T-helper 2 cell (primary cell): Measurements from ENCODE around the gene TIPIN.

Experiments used
- DNase-seq, 5 experiments: peaks; one replicate each; pipeline versions ENCODE4 v3.0.0 to v3.0.0-alpha.2; 2012 to 2022

Gene TIPIN

DNA sequence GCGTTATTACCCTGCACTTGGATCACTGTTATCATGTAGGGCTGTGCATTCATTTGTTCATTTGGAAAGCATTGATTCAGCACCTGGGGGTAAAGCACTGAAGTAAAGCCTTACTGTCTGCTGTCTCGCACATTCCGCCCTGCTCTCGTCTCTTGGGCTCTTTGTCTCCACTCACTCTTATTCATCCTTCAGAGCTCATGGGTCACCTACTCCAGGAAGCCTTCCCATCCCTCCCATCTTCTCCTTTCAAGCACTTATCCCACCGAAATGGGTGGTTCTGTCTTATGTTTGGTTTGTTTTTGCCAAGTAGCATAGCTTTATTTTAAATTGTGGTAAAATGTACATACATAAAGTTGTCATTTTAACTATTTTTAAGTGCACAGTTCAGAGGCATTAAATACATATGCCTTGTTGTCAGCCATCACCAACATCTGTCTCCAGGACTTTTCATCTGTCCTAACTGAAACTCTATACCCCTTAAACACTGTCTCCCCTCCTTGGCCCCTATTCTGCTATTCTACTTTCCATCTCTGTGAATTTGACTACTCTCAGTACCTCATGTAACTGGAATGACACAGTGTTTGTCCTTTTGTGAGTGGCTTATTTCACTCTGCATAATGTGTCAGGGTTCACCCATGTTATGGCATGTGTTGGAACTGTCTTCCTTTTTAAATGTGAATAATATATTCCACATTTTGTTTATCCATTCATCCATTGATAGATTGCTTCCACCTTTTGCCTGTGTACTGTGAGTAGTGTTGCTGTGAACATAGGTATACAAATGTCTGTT is 53.8 kb downstream of the TIPIN start:
- DNase-seq, result no peak

DNA sequence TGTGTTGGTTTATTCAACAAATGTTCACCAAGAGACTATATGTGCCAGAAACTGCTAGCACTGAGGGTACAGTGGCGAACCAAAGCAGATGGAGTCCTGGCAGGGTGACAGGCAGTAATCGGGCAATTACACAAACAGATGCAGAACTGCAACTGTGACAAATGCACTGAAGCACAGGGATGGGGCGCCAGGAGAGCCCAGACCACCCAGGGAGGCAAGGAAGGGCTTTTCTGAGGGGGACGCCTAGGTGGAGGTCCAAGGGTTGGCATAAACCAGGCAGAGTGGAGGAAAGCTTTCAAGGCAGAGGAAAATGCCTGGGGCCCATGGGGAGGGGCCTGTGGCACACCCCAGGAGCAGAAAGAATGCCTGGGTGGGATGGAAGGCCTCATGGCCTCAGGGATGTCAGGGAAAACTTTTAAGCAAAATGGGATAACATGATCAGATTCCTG is 57.7 kb downstream of the TIPIN start:
- no peak for DNase-seq

DNA sequence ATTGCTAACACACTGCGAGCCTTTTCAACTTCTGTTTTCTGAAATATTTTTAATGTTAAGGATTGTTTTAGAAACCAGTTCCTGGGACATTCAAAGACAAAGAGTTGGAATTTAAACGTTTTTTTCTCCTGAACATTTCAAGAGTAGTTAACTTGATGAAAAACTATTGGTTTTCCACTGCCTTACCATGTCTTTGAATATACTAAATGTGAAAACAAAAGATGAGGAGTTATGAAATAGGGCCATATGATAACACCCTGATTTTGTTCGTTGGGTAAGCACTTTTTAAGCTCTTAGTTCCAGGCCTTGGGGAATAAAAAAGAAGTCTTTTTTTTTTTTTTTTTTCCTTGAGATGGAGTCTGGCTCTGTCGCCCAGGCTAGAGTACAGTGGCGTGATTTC is 60.3 kb downstream of the TIPIN start:
- no peak for DNase-seq

DNA sequence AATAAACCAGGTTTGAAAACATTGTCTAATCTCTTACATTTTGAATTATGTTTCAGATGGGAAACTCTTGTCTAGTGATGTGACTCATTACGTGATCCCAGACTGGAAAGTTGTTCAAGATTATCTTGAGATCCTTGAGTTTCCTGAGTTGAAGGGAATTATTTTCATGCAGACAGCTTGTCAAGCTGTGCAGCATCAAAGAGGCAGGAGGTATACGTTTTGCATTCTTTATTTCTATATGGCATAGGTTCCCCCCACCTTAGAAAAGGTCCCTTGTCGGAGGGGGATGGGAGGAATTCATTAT is 61.6 kb downstream of the TIPIN start:
- DNase-seq, result no peak

DNA sequence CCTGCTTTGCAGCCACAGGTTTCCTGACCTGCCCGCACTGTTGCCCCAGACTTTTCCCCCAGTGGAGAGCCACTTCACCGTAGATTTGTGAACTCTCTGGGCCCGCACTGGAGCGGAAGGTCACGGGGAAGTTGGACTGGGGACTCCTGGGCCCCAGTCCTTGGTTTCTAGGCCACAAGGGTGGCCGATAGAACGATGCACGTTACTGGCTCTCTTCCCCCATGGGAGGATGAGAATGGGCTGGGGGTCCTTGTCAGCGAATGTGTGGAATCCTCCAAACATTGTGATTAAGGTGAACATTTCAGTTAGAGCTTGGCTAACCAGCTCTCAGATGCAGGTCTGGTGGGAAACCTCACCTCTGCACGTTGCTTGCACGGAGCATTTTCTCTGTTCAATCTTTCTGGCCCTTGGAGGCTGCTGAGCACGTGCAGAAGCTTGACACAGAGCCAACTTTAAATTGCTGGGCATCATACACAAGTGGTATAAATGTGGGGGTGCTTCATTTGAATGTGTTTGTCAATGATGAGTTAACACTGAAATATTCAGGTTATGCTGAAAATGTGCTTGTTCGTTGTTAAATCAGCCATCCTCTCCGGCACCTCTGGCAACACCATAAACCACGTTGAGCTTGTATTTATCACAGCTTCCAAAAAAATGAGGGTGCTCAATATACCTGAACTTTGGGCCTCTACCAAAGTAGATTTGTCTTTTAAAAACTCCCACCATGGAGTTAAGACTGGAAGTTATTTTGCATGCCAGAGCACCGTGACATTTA is 62.1 kb downstream of the TIPIN start:
- DNase-seq, result peak in 2 of 5 experiments; percentile 6 to 63

DNA sequence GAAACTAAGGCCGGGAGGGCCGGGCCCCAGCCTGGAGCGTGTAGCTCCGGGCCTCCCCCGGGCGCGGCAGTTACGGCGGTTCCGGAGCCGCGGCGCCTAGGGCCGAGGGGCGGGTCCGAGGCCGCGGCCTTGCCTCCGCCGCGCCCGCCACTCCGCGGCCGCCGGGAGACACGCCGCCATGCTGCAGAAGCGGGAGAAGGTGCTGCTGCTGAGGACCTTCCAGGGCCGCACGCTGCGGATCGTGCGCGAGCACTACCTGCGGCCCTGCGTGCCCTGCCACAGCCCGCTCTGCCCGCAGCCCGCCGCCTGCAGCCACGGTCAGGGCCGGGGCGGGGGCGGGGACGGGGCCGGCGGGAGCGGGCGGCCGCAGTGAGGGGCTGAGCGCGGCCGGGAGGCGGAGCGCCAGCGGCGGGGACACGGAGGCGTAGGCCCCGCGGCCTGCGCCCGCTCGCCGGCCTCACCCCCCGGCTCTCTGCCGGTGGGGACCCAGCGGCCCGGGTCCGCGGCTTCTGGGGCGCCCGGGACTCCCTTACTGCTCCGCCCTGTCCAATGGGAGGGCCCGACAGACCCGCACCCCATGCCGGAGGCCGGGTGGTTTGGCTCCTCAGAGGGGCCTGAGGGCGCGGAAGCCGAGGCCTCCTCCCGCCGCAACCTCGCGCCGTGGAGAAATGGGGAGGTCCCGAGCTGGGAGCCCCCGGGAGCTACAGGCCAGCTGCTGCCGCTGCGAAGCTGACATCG is 62.9 kb downstream of the TIPIN start, which contains the start of gene DIS3L:
DIS3L (plus strand) TSS at position 150 of the 738 bp plus-strand sequence; CDS start at position 179, 29 bp downstream.
- peak; percentile 34 to 82 (median 52) for DNase-seq

DNA sequence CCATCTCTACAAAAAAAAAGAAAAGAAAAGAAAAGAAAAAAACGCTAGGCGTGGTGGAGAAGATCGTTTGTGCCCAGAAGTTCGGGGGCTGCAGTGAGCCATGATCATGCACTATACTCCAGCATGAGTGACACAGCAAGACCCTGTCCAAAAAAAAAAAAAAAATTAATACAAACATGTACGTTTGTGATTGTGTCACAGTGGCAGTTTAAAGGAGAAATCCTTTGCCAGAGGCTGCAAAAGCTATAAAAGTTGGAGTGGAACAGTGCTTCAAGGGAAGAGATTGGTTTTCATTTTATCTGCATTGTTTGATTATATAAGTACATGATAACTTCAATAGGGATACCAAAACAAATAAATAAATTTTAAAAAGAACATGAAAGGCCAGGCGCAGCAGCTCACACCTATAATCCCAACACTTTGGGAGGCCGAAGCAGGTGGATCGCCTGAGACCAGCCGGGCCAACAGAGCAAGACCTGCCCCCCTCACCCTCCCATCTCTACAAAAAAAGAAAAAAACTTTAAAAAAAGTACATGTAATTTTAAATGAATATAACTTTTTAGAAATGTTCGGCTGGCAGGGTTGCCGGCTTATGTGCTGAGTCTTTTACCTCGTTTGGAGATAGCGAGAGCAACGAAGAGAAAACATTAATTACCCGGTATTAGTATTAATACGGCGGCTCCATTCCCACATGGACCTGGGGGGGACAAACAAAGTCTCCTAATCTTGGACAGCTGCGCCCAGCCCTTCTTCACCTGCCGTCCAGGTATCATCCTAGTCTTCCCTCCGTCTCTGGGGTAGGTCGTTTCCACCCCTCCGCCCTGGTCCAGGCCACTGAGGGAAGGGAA is 63.7 kb downstream of the TIPIN start:
- DNase-seq, result no peak

DNA sequence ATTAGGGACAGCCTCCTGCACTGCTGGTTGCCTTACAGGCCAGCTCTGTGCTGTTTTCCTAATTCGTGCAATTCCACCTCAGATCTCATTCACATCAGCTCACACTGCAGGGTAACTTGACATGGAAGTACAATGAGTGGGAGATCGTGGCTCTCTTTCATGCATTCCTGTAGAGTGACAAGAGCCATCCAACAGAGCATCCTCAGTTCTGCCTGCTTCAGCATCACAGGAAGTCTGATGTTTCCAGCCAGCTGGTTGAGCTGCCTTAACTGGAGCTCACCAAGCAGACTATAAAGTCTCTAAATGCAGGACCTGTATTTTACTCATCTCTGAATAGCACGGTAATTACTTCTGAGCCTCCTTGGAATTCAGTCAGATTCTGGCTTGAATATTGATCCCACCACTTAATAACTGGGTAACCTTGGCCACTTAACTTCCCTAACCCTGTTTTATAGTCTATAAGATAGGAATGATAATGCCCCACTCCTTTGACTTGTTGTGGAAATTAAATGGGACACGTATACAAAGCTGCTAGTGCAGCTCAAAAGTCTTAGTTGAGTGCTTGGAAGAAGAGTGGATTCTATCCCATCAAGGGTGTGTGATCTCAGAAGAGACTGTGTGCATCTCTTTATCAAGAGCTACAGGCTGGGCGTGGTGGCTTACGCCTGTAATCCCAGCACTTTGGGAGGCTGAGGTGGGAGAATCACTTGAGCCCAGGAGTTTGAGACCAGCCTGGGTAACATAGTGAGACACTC is 64.5 kb downstream of the TIPIN start:
- DNase-seq, result no peak

DNA sequence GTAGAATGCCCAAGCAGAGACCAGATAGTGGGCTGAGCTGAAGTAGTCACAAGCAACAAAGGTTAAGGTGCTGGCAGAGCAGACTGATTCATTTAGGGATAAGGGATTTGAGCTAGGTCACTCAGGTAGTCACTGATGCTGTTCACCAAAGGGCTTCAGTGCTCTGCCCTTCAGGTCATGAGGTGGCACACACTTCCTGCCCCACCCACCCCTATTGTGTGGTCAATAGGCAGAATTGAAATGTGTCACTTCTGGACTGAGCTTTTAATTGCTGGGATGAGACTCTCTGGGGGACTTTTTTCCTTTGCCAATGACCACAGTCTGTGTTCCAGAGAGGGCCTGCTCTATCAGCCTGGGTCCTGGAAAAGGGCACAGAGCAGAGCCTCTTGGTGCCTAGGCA is 66.0 kb downstream of the TIPIN start:
- DNase-seq, result peak in 1 of 5 experiments; percentile 22

DNA sequence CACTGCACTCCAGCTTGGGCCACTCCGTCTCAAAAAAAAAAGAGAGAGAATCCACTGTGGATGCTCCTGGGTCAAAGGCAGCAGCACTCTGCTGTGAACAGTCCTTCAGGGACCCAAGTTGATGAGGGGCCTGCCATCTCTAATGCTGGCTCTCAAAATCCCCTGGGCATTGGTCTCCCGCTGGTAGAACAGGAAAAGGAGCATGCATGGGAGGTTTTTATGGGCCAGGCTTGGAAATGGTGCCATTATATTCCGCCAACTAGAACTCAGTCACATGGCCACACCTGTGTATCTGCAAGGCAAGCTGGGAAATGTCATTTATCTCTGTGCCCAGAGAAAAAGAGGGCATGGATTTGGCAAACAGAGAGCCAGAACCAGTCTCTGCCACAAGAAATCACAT is 66.5 kb downstream of the TIPIN start:
- no peak for DNase-seq

DNA sequence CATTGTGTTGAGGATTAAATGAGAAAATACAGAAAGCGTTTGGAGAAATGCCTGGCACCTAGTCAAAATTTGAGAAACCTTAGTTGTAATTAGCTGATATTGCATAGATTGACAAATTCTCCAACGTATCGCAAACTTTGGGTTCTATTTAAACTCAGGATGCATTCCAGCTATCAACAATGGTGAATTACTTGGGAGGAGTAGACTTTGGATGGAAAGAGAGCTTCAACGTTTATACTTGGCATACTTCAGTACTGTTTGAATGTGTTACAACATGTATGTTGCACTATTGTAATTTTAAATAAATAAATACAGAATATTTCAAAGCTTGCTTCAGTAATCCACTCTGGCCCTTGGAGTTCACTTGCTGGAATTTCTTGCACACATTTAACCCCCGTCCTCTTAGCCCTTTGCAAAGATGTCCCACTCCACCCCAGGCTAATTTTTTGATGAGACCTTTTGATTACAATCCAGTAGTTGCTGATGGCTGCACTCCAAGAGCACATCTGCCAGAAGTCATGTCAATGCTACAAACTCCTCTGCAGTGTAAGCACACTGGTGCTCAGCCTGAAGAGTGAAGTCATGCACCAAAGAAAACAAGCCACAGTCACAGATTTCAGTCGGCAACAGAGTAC is 67.8 kb downstream of the TIPIN start:
- DNase-seq, result no peak

DNA sequence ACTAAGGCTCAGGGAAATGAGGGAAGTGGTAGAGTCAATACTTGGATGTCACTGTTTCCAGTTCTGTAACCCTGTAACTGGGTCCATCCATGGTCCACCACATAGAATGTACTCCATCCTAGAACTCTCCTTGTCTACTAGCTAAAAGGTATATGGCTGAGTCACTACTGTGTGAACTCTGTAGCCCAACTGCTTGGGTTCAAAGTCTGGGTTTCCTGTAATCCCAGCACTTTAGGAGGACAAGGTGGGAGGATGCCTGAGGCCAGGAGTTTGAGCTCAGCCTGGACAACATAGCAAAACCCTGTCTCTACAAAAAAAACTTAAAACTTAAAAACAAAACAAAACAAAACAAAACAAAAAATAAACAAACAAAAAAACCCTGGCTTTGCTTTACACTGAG is 68.4 kb downstream of the TIPIN start:
- no peak for DNase-seq

DNA sequence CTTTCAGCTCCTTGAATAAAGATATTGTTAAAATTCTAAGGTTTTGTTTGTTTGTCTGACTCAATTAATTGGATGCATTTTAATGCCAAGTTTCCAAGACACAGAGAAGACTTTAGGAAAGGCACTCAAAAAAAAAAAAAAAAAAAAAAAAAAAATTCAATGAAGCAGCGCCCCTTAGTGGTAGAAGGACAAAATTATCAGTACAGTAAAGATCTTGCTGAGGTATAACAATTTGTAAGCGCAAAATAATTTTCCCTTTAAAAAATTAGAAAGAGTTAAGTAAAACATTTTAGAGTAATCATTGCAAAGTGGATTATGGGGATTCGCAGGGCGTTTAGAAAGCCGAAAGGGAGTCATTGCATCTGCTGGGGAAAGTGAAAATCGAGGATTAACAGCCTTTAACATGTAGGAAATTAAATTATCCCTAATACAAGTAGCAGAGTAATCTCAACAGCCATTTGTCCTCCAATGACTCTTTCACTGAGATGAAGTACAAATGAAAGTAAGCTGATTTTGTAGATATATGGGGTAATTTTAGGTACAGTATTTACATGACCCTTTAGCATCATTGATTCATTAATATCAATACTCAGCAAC is 68.9 kb downstream of the TIPIN start:
- peak in 1 of 5 experiments; percentile 28 for DNase-seq
